NCI-H226 (cell line): ENCODE results near the gene CPED1.
"Not testable (repeated sequence)": the region's sequence is repeated elsewhere in the genome, so short reads cannot be mapped to it uniquely, and the experiment has no call there.

ENCODE experiments used
- DNase-seq: peaks from one replicate; pipeline ENCODE4 v3.0.0-alpha.2; 2015

CPED1 gene

GRCh38 chr7:121103086-121103485 lies 114.6 kb downstream of the CPED1 start:
- no peak for DNase-seq

- DNase-seq: no peak
Measured at GRCh38 chr7:121103579-121103978, 115.1 kb downstream of the CPED1 start.

GRCh38 chr7:121105262-121105661 lies 116.8 kb downstream of the CPED1 start:
- no peak for DNase-seq

GRCh38 chr7:121107923-121108498 lies 119.5 kb downstream of the CPED1 start:
- DNase-seq: peak; percentile 45

GRCh38 chr7:121109145-121109544 lies 120.6 kb downstream of the CPED1 start:
- no peak for DNase-seq

GRCh38 chr7:121113288-121113687 lies 124.8 kb downstream of the CPED1 start:
- no peak for DNase-seq

- DNase-seq: no peak
Measured at GRCh38 chr7:121116396-121116795, 127.9 kb downstream of the CPED1 start.

GRCh38 chr7:121119047-121119446 lies 130.5 kb downstream of the CPED1 start:
- DNase-seq: no peak

GRCh38 chr7:121123032-121123431 lies 134.5 kb downstream of the CPED1 start:
- no peak for DNase-seq

GRCh38 chr7:121125454-121125853 lies 136.9 kb downstream of the CPED1 start:
- DNase-seq: not testable (repeated sequence)

- no peak for DNase-seq
Measured at GRCh38 chr7:121126201-121126600, 137.7 kb downstream of the CPED1 start.

GRCh38 chr7:121126801-121127534 lies 138.5 kb downstream of the CPED1 start:
- DNase-seq: no peak

GRCh38 chr7:121132940-121133339 lies 144.4 kb downstream of the CPED1 start:
- no peak for DNase-seq

GRCh38 chr7:121133444-121133843 lies 144.9 kb downstream of the CPED1 start:
- DNase-seq: no peak

GRCh38 chr7:121137580-121137979 lies 149.1 kb downstream of the CPED1 start:
- DNase-seq: no peak

- no peak for DNase-seq
Measured at GRCh38 chr7:121138262-121138933, 149.9 kb downstream of the CPED1 start.

GRCh38 chr7:121139427-121139826 lies 150.9 kb downstream of the CPED1 start:
- no peak for DNase-seq

GRCh38 chr7:121140790-121141189 lies 152.3 kb downstream of the CPED1 start:
- DNase-seq: no peak

GRCh38 chr7:121151774-121152221 lies 163.3 kb downstream of the CPED1 start:
- peak; percentile 16 for DNase-seq

- no peak for DNase-seq
Measured at GRCh38 chr7:121153411-121153810, 164.9 kb downstream of the CPED1 start.

GRCh38 chr7:121153995-121154394 lies 165.5 kb downstream of the CPED1 start:
- no peak for DNase-seq

GRCh38 chr7:121156825-121157224 lies 168.3 kb downstream of the CPED1 start:
- no peak for DNase-seq

GRCh38 chr7:121157341-121157751 lies 168.8 kb downstream of the CPED1 start:
- DNase-seq: no peak
